Prostate gland (tissue), 2 donors: ENCODE data around the gene ALOX5AP. TPM values are rescaled to one million over a fixed set of nuclear protein-coding genes. Genes with fewer than 3 reads are reported as not detected.
A peak's percentile ranks its signal among the peaks of the same experiment; 100 is the strongest.

Experiments used
- DNase-seq: peaks from one replicate; pipeline ENCODE4 v3.0.0-alpha.2; 2019; ENCODE audit warnings: low spot score
- H3K27ac ChIP-seq, 2 donors: fragments of 200-600 bp; sonication (generic); 2 replicates each; pipeline ENCODE4 v1.5.1; 2017 to 2019
- H3K27me3 ChIP-seq: fragments of 200-600 bp; sonication (generic); replicated peaks from 2 replicates; pipeline ENCODE4 v1.5.1; 2019; ENCODE audit not compliant: insufficient read depth
- H3K36me3 ChIP-seq, 2 donors: fragments of 200-600 bp; sonication (generic); 1 replicate in 1 of 2; 2 replicates in 1 of 2; pipeline versions ENCODE4 v1.5.1 to v1.8.1; 2017 to 2019
- H3K4me1 ChIP-seq: fragments of 200-600 bp; sonication (generic); replicated peaks from 2 replicates; pipeline ENCODE4 v1.5.1; 2019
- H3K4me3 ChIP-seq, 2 donors: fragments of 200-600 bp; sonication (generic); 2 replicates each; pipeline ENCODE4 v1.5.1; 2017 to 2019
- H3K9me3 ChIP-seq: fragments of 200-600 bp; sonication (generic); 2 replicates; pipeline ENCODE4 v1.5.1; 2017
- POLR2A ChIP-seq: fragments of 450-650 bp; IDR thresholded peaks from one replicate; pipeline ENCODE4 v1.6.1; 2016; ENCODE audit warnings: antibody characterized with exemption, mild to moderate bottlenecking
- POLR2AphosphoS5 ChIP-seq: sonication (generic); formaldehyde crosslinking; IDR thresholded peaks from one replicate; pipeline ENCODE4 v1.6.1; 2017; ENCODE audit warnings: antibody characterized with exemption
- WGBS: methylation state at CpG from one replicate; pipeline ENCODE4 v1.1.5; 2018; 5-methylcytosine and 5-hydroxymethylcytosine counted together
- intact Hi-C: fragments of 100-400 bp; cut with DNase I; formaldehyde crosslinking; loops from one replicate; pipeline ENCODE4 v1.14.2; 2022
- total RNA-seq, 2 donors: library from RNA; depleted of rRNA; stranded (reverse); fragments of >200 nt; gene quantifications; one replicate each; pipeline ENCODE4 v1.1.0, GENCODE V29; 2016
- TF ChIP-seq, protein P1 (sequence below), 4 experiments: fragments of 200-600 bp in 2 of 4; fragments of 450-650 bp in 2 of 4; sonication (generic) in 2 of 4; IDR thresholded peaks; 1 replicate in 3 of 4; 2 replicates in 1 of 4; pipeline ENCODE4 v1.5.1; 2016 to 2019; ENCODE audit warnings: antibody characterized with exemption in 4 of 4, mild to moderate bottlenecking in 2 of 4, moderate library complexity in 2 of 4

ALOX5AP gene
- total RNA-seq, 2 donors from 2014 or later, result 7.3 to 20.6 TPM

- intact Hi-C loops, result loop anchor here (10.0 kb wide), 1 partner anchor 54 kb away; no protein-coding TSS in a partner anchor
- Histone ChIP-seq H3K36me3 (no peaks in the 10 kb centered on the region), H3K4me1 (peaks cover 9% of the 10 kb centered on the region), H3K27ac (peak overlapping the region; percentile 48 to 65), H3K27me3 (no peaks in the 10 kb centered on the region), H3K4me3 (no peak overlapping the region), H3K9me3 (no peaks in the 10 kb centered on the region)
- 43% methylated on average over 11 of the region's 11 CpGs for WGBS
- TF ChIP-seq, protein P1, sequence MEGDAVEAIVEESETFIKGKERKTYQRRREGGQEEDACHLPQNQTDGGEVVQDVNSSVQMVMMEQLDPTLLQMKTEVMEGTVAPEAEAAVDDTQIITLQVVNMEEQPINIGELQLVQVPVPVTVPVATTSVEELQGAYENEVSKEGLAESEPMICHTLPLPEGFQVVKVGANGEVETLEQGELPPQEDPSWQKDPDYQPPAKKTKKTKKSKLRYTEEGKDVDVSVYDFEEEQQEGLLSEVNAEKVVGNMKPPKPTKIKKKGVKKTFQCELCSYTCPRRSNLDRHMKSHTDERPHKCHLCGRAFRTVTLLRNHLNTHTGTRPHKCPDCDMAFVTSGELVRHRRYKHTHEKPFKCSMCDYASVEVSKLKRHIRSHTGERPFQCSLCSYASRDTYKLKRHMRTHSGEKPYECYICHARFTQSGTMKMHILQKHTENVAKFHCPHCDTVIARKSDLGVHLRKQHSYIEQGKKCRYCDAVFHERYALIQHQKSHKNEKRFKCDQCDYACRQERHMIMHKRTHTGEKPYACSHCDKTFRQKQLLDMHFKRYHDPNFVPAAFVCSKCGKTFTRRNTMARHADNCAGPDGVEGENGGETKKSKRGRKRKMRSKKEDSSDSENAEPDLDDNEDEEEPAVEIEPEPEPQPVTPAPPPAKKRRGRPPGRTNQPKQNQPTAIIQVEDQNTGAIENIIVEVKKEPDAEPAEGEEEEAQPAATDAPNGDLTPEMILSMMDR (IDR thresholded peaks at IDR 0.05), result no peak
- TF ChIP-seq POLR2A (no peak), POLR2AphosphoS5 (no peak)
- no peak for DNase-seq
Observed at GRCh38 chr13:30798776-30799355, 63.5 kb downstream of the ALOX5AP start.

GRCh38 chr13:30799356-30799824, 64.0 kb downstream of the ALOX5AP start:
- Histone ChIP-seq H3K4me1 (peaks cover 9% of the 10 kb centered on the region), H3K9me3 (no peaks in the 10 kb centered on the region), H3K4me3 (no peak overlapping the region), H3K27me3 (no peaks in the 10 kb centered on the region), H3K36me3 (no peaks in the 10 kb centered on the region), H3K27ac (peak overlapping the region; percentile 48 to 65)
- WGBS, result 30% methylated on average over 12 of the region's 12 CpGs
- DNase-seq, result no peak
- TF ChIP-seq, protein P1 (IDR thresholded peaks at IDR 0.05), result no peak
- TF ChIP-seq POLR2A, result no peak
- TF ChIP-seq POLR2AphosphoS5, result peak; percentile 3
- intact Hi-C loops, result loop anchor here (10.0 kb wide), 1 partner anchor 55 kb away; no protein-coding TSS in a partner anchor

- Histone ChIP-seq H3K27me3 (no peaks in the 10 kb centered on the region), H3K36me3 (no peaks in the 10 kb centered on the region), H3K27ac (peak overlapping the region; percentile 48 to 65), H3K9me3 (no peaks in the 10 kb centered on the region), H3K4me3 (no peak overlapping the region), H3K4me1 (peaks cover 9% of the 10 kb centered on the region)
- no peak for TF ChIP-seq POLR2AphosphoS5
- TF ChIP-seq POLR2A, result no peak
- TF ChIP-seq, protein P1 (IDR thresholded peaks at IDR 0.05), result no peak
- WGBS, result 81% methylated on average over 2 of the region's 2 CpGs
- DNase-seq, result no peak
- intact Hi-C loops, result loop anchor here (5.0 kb wide), 8 partner anchors 67 to 668 kb away; partner anchors contain the start of genes HMGB1 and USPL1
Observed at GRCh38 chr13:30800107-30800506, 64.8 kb downstream of the ALOX5AP start.

DNA sequence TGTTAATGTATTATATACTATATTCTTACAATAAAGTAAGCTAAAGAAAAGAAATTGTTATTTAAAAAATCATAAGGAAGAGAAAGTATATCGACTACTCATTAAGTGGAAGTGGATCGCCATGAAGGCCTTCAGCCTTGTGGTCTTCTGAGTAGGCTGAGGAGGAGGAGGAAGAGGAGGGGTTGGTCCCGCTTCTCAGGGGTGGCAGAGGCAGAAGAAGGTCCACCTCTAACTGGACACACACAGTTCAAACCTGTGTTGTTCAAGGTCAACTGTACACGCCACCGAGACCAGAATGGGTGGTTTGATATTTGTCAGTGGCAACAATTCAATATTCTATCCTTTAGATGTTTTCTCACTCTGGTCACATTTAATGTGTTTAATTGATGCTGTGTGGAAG, 67.2 kb downstream of the ALOX5AP start:
- Histone ChIP-seq H3K27ac (no peak overlapping the region), H3K27me3 (no peaks in the 10 kb centered on the region), H3K4me3 (no peak overlapping the region), H3K9me3 (no peaks in the 10 kb centered on the region), H3K36me3 (no peaks in the 10 kb centered on the region), H3K4me1 (no peaks in the 10 kb centered on the region)
- intact Hi-C loops, result loop anchor here (5.0 kb wide), 8 partner anchors 65 to 670 kb away; partner anchors contain the start of genes HMGB1 and USPL1
- TF ChIP-seq, protein P1 (IDR thresholded peaks at IDR 0.05), result no peak
- TF ChIP-seq POLR2A, result no peak
- TF ChIP-seq POLR2AphosphoS5, result no peak
- WGBS, result 77% methylated on average over 5 of the region's 5 CpGs
- DNase-seq, result no peak
